GM18951 (cell line): ENCODE results near the gene CROCC.
"Not testable (repeated sequence)": the region's sequence is repeated elsewhere in the genome, so short reads cannot be mapped to it uniquely, and the experiment has no call there.

Source experiments
- POLR2A ChIP-seq: IDR thresholded peaks from 4 replicates; pipeline ENCODE4 v1.6.1; 2011; ENCODE audit warnings: mild to moderate bottlenecking; ENCODE audit not compliant: insufficient read length, insufficient read depth; ENCODE audit errors: extremely low read depth
- in situ Hi-C: fragments of 300-500 bp; cut with MboI; formaldehyde crosslinking; loops from one replicate; pipeline ENCODE4 v1.12.0; 2022; ENCODE audit warnings: low sequenced_read_pairs, mixed read lengths, inconsistent platforms; ENCODE audit not compliant: unreplicated experiment

Gene CROCC

GRCh38 chr1:16938351-16939321 lies 16.9 kb downstream of the CROCC start:
- in situ Hi-C loops: no loop called here

GRCh38 chr1:16939386-16940180 lies 17.9 kb downstream of the CROCC start:
- in situ Hi-C loops: not testable (repeated sequence)

More at GRCh38 chr1:16938351-16939321, 16.9 kb downstream of the CROCC start:
- TF ChIP-seq POLR2A: no peak

GRCh38 chr1:16944038-16944437 lies 22.3 kb downstream of the CROCC start:
- TF ChIP-seq POLR2A: no peak
- in situ Hi-C loops: no loop called here

- in situ Hi-C loops: not testable (repeated sequence)
These were observed 23.8 kb downstream of the CROCC start for GRCh38 chr1:16945512-16945911.

- in situ Hi-C loops: not testable (repeated sequence)
These were observed 24.5 kb downstream of the CROCC start for GRCh38 chr1:16946185-16946584.

GRCh38 chr1:16946646-16947045 lies 24.9 kb downstream of the CROCC start:
- in situ Hi-C loops: no loop called here
- no peak for TF ChIP-seq POLR2A

GRCh38 chr1:16948282-16948891 lies 26.7 kb downstream of the CROCC start:
- in situ Hi-C loops: not testable (repeated sequence)

- in situ Hi-C loops: not testable (repeated sequence)
These were observed 27.3 kb downstream of the CROCC start for GRCh38 chr1:16949026-16949425.

GRCh38 chr1:16952376-16952775 lies 30.6 kb downstream of the CROCC start:
- in situ Hi-C loops: not testable (repeated sequence)

GRCh38 chr1:16954579-16954978 lies 32.8 kb downstream of the CROCC start:
- no peak for TF ChIP-seq POLR2A
- in situ Hi-C loops: no loop called here

GRCh38 chr1:16955186-16955585 lies 33.5 kb downstream of the CROCC start:
- TF ChIP-seq POLR2A: no peak
- in situ Hi-C loops: no loop called here

GRCh38 chr1:16956775-16957174 lies 35.0 kb downstream of the CROCC start:
- in situ Hi-C loops: no loop called here
- no peak for TF ChIP-seq POLR2A

GRCh38 chr1:16957731-16958130 lies 36.0 kb downstream of the CROCC start:
- in situ Hi-C loops: no loop called here
- TF ChIP-seq POLR2A: no peak

GRCh38 chr1:16958475-16958874 lies 36.7 kb downstream of the CROCC start:
- no peak for TF ChIP-seq POLR2A
- in situ Hi-C loops: no loop called here
